Measurements from ENCODE around the gene HNRNPUL2. TPM values are rescaled to one million over a fixed set of nuclear protein-coding genes. Genes with fewer than 3 reads are reported as not detected.

HNRNPUL2 gene
- total and polyA plus RNA-seq, 10 of the 15 experiments (the other 5 are each of a cell fraction or from before 2014, with no cell fraction given) = 1.6 to 72.2 (median 14.9) TPM

GRCh38 chr11:62727165-62727871, at the start of gene HNRNPUL2 (continued):
- TF ChIP-seq ZNF592 (IDR thresholded peaks at IDR 0.05) (no peak), ETV6 (conservative IDR thresholded peaks at IDR 0.05 in 1 of 2, IDR thresholded peaks at IDR 0.05 in 1 of 2; ENCODE audit: borderline replicate concordance in 1 of 2, low read depth in 1 of 2) (peak in 1 of 2 experiments; percentile 17; a peak in 2 of 4 replicates), BRCA1 (IDR thresholded peaks at IDR 0.05; ENCODE audit: low read depth, low read length) (no peak), MEF2A (IDR thresholded peaks at IDR 0.05; ENCODE audit: insufficient read depth, low read depth, low read length) (0 out of 2 replicates have a peak, but pooled peaks have one; percentile 14), CTCF (IDR thresholded peaks at IDR 0.05 in 2 of 3, conservative IDR thresholded peaks at IDR 0.05 in 1 of 3; ENCODE audit: control insufficient read depth in 2 of 3, extremely low read depth in 1 of 3, insufficient read depth in 1 of 3, low read depth in 3 of 3, low read length in 3 of 3) (no peak), FOS (IDR thresholded peaks at IDR 0.05; ENCODE audit: borderline replicate concordance, extremely low read depth, insufficient read length) (no peak), PAX8 (IDR thresholded peaks at IDR 0.05) (no peak), SMAD1 (IDR thresholded peaks at IDR 0.05; ENCODE audit: low read depth, partially characterized antibody) (no peak), NFXL1 (IDR thresholded peaks at IDR 0.05; ENCODE audit: borderline replicate concordance) (no peak), CBFB (IDR thresholded peaks at IDR 0.05; ENCODE audit: low read depth) (peak; percentile 67), PRDM15 (CRISPR knock-in tag; IDR thresholded peaks at IDR 0.05) (no peak), FOXK2 (IDR thresholded peaks at IDR 0.05) (no peak), POLR2AphosphoS5 (IDR thresholded peaks at IDR 0.05; ENCODE audit: low read length) (peak; percentile 93), STAT3 (IDR thresholded peaks at IDR 0.05; ENCODE audit: low read depth, low read length) (no peak), TBL1XR1 (IDR thresholded peaks at IDR 0.05; ENCODE audit: low read depth, low read length) (0 out of 2 replicates have a peak, but pooled peaks have one; percentile 63), USF1 (IDR thresholded peaks at IDR 0.05; ENCODE audit: borderline replicate concordance, extremely low read length, insufficient read depth, low read depth, low read length) (no peak), SMARCA5 (IDR thresholded peaks at IDR 0.05) (no peak; the same call in 1 of the 2 replicates)

All from GM12878 (cell line).